HL-60 (cell line): ENCODE measurements around the gene BAIAP2.

Experiments
- DNase-seq, 2 experiments: peaks; one replicate each; pipeline ENCODE4 v3.0.0-alpha.2; 2010 to 2020; ENCODE audit warnings: low read depth in 1 of 2, low spot score in 1 of 2
- H3K27ac ChIP-seq: fragments of 250-450 bp; sonication (Bioruptor Pico); replicated peaks from 2 replicates; pipeline ENCODE4 v1.5.1; 2020; ENCODE audit warnings: mild to moderate bottlenecking, moderate library complexity
- H3K27me3 ChIP-seq: fragments of 250-450 bp; sonication (Bioruptor Pico); 2 replicates; pipeline ENCODE4 v1.5.1; 2021; ENCODE audit warnings: mild to moderate bottlenecking, moderate library complexity; ENCODE audit not compliant: insufficient read depth, poor library complexity, severe bottlenecking
- H3K4me3 ChIP-seq: replicated peaks from 2 replicates; pipeline ENCODE4 v1.5.1; 2011; ENCODE audit warnings: mild to moderate bottlenecking, control low read depth, low read length; ENCODE audit not compliant: insufficient read depth
- GABPA ChIP-seq: IDR thresholded peaks from 2 replicates; pipeline ENCODE4 v1.6.1; 2012; ENCODE audit warnings: low read depth
- POLR2AphosphoS5 ChIP-seq: IDR thresholded peaks from 2 replicates; pipeline ENCODE4 v1.6.1; 2012; ENCODE audit warnings: low read depth
- REST ChIP-seq: IDR thresholded peaks from 2 replicates; pipeline ENCODE4 v1.6.1; 2012; ENCODE audit warnings: low read depth; ENCODE audit not compliant: insufficient replicate concordance
- SPI1 ChIP-seq: IDR thresholded peaks from 2 replicates; pipeline ENCODE4 v1.6.1; 2012; ENCODE audit warnings: low read depth, mild to moderate bottlenecking, borderline replicate concordance
- TF ChIP-seq, protein P1 (sequence below): IDR thresholded peaks from one replicate; pipeline ENCODE4 v1.5.1; 2011; ENCODE audit warnings: low read length, control low read depth, inconsistent platforms; ENCODE audit not compliant: insufficient read depth

The BAIAP2 gene

GRCh38 chr17:81037798-81038733 lies 3.1 kb downstream of the BAIAP2 start:
- DNase-seq = no peak
- peaks cover 16% of the 10 kb centered on the region for H3K27me3 ChIP-seq
- no peak for TF ChIP-seq POLR2AphosphoS5
- H3K4me3 ChIP-seq = no peak overlapping the region
- H3K27ac ChIP-seq = no peak overlapping the region

- no peak overlapping the region for H3K4me3 ChIP-seq
- TF ChIP-seq POLR2AphosphoS5 (no peak), REST (no peak), GABPA (no peak), SPI1 (no peak)
- TF ChIP-seq, protein P1, sequence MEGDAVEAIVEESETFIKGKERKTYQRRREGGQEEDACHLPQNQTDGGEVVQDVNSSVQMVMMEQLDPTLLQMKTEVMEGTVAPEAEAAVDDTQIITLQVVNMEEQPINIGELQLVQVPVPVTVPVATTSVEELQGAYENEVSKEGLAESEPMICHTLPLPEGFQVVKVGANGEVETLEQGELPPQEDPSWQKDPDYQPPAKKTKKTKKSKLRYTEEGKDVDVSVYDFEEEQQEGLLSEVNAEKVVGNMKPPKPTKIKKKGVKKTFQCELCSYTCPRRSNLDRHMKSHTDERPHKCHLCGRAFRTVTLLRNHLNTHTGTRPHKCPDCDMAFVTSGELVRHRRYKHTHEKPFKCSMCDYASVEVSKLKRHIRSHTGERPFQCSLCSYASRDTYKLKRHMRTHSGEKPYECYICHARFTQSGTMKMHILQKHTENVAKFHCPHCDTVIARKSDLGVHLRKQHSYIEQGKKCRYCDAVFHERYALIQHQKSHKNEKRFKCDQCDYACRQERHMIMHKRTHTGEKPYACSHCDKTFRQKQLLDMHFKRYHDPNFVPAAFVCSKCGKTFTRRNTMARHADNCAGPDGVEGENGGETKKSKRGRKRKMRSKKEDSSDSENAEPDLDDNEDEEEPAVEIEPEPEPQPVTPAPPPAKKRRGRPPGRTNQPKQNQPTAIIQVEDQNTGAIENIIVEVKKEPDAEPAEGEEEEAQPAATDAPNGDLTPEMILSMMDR = no peak
Measured at GRCh38 chr17:81039096-81039495, 4.1 kb downstream of the BAIAP2 start.

DNA sequence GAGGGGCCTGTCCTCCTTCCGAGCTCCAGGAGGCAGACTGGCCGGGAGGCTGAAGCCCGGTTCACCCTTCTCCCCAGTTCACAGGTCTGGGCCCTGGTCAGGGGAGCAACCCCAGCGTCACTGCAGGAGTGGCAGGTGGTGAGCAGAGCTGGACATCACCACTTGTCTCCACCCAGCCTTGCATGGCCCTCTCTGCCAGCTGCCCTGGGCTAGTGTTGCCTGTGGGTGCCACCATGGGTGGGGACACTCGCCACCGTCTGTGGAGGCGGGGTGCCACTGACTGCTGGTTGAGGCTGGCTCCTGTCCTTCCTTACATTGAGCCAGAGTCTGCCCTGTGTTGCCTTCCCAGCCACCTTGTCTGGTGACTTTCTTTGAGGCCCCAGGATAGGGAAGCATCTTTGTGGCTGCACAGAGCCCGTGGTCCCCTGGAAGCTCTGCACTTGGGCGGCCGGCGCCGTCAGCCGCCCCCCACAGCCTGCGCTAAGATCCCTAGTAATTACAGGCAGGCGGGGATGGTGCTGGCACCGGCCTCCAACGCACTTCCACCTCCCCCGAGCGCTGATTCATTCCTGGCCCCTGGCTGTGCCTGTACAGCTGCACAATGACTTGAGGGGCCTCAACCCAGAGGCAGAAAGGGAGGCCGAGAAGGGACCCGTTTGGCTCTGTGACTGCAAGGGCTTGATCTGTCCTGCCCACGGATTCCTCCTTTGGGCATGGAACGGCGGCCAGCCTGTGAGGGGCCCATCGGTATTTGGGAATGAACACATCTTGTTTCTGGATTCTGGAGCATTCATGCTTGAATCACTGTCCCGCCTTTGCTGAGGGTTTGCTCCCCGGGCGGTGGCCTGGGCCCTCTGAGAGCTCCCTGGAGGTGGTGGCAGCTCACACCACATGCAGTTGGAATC lies 5.2 kb downstream of the BAIAP2 start:
- no peak for DNase-seq
- Histone ChIP-seq H3K27me3 (peaks cover 16% of the 10 kb centered on the region), H3K27ac (no peak overlapping the region), H3K4me3 (no peak overlapping the region)
- TF ChIP-seq, protein P1 = no peak
- TF ChIP-seq SPI1 (no peak), GABPA (no peak), POLR2AphosphoS5 (no peak)

More at GRCh38 chr17:81039096-81039495, 4.1 kb downstream of the BAIAP2 start:
- peaks cover 16% of the 10 kb centered on the region for H3K27me3 ChIP-seq
- no peak for DNase-seq
- no peak overlapping the region for H3K27ac ChIP-seq

DNA sequence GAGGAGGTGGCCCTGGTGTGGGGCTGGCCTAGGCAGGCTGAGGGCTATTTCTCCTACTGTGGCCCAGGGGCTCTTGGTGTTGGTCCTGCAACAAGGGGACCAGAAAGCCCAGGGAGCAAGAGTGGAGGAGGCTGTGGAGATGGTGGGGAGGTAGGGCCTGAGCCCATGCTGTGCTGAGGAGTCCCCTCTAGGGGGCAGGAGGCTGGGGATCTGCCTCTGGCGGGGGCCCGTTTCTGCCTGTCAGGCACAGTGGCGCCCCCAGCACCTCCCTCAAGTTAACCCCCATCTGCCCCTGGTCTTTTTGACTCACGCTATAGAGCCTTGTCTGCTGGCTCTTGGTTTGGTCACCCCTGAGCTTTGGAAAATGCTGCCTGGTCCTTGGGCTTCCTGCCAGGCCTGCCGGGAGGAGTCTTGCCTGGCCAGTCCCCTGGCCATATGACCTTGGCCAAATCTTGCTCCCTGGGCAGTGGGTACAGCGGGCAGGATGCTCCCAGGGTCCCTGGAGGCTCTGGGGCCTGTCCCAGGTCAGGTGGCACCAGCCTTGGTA lies 5.9 kb downstream of the BAIAP2 start:
- no peak for DNase-seq
- Histone ChIP-seq H3K4me3 (no peak overlapping the region), H3K27me3 (peaks cover 13% of the 10 kb centered on the region), H3K27ac (no peak overlapping the region)
- no peak for TF ChIP-seq SPI1
- TF ChIP-seq, protein P1 = peak; percentile 37
